Measurements from ENCODE around the gene CETN1.

DNA sequence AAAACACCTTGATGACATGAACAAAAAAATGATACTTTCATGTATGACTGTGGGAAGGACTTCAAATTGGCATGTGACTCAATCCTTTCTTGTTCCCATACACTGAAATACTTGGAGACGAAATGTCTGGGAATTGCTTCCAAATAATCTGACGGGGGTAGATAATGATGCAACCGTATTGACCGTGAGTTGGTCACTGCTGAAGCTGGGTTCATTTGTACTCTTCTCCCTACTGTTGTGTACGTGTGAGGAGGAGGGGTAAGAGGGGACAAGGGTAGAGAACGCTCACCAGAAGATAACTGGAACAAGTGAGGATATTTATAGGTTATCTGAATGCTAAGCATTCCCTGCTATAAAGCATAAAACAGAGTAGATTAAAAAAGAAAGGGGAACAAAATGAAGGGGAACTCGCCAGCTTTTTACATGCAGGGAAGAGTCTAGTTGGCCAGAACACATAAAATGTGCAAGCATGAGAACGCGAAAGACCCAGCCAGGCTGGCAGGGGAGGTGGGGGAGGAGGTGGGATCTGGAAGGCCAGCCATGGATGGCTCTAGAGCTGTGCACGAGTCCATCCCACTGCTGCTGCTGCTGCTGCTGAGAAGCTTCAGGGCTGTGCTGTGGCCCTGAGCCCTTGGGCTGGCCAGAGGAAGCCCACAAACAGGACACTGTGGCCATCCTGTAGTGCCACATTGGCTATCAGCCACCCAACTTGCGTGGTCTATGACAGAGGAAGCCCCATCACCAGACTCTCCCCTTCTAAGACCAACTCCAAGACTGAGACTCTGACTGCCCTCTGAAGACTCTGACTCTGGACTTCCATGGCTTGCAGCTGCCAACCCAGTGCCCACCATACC lies 15.2 kb upstream of the CETN1 start:
- TF ChIP-seq, protein P1, sequence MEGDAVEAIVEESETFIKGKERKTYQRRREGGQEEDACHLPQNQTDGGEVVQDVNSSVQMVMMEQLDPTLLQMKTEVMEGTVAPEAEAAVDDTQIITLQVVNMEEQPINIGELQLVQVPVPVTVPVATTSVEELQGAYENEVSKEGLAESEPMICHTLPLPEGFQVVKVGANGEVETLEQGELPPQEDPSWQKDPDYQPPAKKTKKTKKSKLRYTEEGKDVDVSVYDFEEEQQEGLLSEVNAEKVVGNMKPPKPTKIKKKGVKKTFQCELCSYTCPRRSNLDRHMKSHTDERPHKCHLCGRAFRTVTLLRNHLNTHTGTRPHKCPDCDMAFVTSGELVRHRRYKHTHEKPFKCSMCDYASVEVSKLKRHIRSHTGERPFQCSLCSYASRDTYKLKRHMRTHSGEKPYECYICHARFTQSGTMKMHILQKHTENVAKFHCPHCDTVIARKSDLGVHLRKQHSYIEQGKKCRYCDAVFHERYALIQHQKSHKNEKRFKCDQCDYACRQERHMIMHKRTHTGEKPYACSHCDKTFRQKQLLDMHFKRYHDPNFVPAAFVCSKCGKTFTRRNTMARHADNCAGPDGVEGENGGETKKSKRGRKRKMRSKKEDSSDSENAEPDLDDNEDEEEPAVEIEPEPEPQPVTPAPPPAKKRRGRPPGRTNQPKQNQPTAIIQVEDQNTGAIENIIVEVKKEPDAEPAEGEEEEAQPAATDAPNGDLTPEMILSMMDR (IDR thresholded peaks at IDR 0.05), result no peak
- TF ChIP-seq EP300 (IDR thresholded peaks at IDR 0.05) (no peak), POLR2A (IDR thresholded peaks at IDR 0.05; ENCODE audit: low read depth) (no peak)

Measured in esophagus muscularis mucosa (tissue), 4 donors.